Liver (tissue), 3 donors: ENCODE results near the gene EWSR1.

Source experiments
- EGR1 ChIP-seq, 2 donors: IDR thresholded peaks; 2 replicates each; pipeline ENCODE4 v1.6.1; 2016 to 2018; ENCODE audit warnings: antibody characterized with exemption in 2 of 2, low read depth in 2 of 2
- RAD21 ChIP-seq, 2 donors: IDR thresholded peaks; 2 replicates each; pipeline ENCODE4 v1.6.1; 2016; ENCODE audit warnings: antibody characterized with exemption in 2 of 2, mild to moderate bottlenecking in 2 of 2
- SP1 ChIP-seq: IDR thresholded peaks from 2 replicates; pipeline ENCODE4 v1.6.1; 2018; ENCODE audit warnings: antibody characterized with exemption, mild to moderate bottlenecking
- TF ChIP-seq, protein P1 (sequence below): fragments of 150-350 bp; IDR thresholded peaks from 2 replicates; pipeline ENCODE4 v1.5.1; 2017; ENCODE audit warnings: improper control_type of control experiment, low read depth, low read length; ENCODE audit not compliant: missing input control
- TF ChIP-seq, protein P2 (sequence below): IDR thresholded peaks from 2 replicates; pipeline ENCODE4 v1.6.1; 2016; ENCODE audit warnings: antibody characterized with exemption
- TF ChIP-seq, protein P3 (sequence below): IDR thresholded peaks from 2 replicates; pipeline ENCODE4 v1.6.1; 2016; ENCODE audit warnings: antibody characterized with exemption
- TF ChIP-seq, protein P4 (sequence below): IDR thresholded peaks from 2 replicates; pipeline ENCODE4 v1.6.1; 2016; ENCODE audit warnings: antibody characterized with exemption, mild to moderate bottlenecking
- donor health status: healthy.
- donor health status: healthy.

DNA sequence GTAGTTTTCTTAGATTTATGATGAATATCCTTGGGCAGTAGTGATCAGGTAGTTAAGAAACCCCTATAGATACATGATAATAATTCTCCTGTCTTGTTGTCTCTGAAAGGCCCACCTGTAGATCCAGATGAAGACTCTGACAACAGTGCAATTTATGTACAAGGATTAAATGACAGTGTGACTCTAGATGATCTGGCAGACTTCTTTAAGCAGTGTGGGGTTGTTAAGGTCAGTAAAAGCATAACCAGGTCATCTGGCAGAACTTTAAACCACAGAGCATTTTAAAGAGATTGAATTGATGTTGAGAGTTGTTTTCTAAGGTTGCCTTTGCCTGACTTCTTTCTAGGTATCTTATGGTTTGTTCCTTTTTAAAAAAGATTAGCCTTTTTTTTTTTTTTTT is 24.3 kb downstream of the EWSR1 start:
- TF ChIP-seq, protein P1, sequence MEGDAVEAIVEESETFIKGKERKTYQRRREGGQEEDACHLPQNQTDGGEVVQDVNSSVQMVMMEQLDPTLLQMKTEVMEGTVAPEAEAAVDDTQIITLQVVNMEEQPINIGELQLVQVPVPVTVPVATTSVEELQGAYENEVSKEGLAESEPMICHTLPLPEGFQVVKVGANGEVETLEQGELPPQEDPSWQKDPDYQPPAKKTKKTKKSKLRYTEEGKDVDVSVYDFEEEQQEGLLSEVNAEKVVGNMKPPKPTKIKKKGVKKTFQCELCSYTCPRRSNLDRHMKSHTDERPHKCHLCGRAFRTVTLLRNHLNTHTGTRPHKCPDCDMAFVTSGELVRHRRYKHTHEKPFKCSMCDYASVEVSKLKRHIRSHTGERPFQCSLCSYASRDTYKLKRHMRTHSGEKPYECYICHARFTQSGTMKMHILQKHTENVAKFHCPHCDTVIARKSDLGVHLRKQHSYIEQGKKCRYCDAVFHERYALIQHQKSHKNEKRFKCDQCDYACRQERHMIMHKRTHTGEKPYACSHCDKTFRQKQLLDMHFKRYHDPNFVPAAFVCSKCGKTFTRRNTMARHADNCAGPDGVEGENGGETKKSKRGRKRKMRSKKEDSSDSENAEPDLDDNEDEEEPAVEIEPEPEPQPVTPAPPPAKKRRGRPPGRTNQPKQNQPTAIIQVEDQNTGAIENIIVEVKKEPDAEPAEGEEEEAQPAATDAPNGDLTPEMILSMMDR, result no peak
- TF ChIP-seq, protein P2, sequence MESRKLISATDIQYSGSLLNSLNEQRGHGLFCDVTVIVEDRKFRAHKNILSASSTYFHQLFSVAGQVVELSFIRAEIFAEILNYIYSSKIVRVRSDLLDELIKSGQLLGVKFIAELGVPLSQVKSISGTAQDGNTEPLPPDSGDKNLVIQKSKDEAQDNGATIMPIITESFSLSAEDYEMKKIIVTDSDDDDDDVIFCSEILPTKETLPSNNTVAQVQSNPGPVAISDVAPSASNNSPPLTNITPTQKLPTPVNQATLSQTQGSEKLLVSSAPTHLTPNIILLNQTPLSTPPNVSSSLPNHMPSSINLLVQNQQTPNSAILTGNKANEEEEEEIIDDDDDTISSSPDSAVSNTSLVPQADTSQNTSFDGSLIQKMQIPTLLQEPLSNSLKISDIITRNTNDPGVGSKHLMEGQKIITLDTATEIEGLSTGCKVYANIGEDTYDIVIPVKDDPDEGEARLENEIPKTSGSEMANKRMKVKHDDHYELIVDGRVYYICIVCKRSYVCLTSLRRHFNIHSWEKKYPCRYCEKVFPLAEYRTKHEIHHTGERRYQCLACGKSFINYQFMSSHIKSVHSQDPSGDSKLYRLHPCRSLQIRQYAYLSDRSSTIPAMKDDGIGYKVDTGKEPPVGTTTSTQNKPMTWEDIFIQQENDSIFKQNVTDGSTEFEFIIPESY, result no peak
- TF ChIP-seq RAD21 (IDR thresholded peaks at IDR 0.05) (no peak), SP1 (no peak), EGR1 (IDR thresholded peaks at IDR 0.05; ENCODE audit: low read depth in 2 of 2) (no peak)
- TF ChIP-seq, protein P3, sequence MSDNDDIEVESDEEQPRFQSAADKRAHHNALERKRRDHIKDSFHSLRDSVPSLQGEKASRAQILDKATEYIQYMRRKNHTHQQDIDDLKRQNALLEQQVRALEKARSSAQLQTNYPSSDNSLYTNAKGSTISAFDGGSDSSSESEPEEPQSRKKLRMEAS, result no peak
- TF ChIP-seq, protein P4, sequence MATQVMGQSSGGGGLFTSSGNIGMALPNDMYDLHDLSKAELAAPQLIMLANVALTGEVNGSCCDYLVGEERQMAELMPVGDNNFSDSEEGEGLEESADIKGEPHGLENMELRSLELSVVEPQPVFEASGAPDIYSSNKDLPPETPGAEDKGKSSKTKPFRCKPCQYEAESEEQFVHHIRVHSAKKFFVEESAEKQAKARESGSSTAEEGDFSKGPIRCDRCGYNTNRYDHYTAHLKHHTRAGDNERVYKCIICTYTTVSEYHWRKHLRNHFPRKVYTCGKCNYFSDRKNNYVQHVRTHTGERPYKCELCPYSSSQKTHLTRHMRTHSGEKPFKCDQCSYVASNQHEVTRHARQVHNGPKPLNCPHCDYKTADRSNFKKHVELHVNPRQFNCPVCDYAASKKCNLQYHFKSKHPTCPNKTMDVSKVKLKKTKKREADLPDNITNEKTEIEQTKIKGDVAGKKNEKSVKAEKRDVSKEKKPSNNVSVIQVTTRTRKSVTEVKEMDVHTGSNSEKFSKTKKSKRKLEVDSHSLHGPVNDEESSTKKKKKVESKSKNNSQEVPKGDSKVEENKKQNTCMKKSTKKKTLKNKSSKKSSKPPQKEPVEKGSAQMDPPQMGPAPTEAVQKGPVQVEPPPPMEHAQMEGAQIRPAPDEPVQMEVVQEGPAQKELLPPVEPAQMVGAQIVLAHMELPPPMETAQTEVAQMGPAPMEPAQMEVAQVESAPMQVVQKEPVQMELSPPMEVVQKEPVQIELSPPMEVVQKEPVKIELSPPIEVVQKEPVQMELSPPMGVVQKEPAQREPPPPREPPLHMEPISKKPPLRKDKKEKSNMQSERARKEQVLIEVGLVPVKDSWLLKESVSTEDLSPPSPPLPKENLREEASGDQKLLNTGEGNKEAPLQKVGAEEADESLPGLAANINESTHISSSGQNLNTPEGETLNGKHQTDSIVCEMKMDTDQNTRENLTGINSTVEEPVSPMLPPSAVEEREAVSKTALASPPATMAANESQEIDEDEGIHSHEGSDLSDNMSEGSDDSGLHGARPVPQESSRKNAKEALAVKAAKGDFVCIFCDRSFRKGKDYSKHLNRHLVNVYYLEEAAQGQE, result no peak
